Neuronal stem cell (in vitro differentiated cells): ENCODE data around the gene NECTIN4.
"Not testable (repeated sequence)": the region's sequence is repeated elsewhere in the genome, so short reads cannot be mapped to it uniquely, and the experiment has no call there.

ENCODE experiments used
- DNase-seq: peaks from one replicate; pipeline ENCODE4 v3.0.0-alpha.2; 2013; ENCODE audit warnings: low spot score
- H2AFZ ChIP-seq: one replicate; pipeline ENCODE4 v1.6.1; 2013; ENCODE audit warnings: mild to moderate bottlenecking, low read length, inconsistent platforms
- H2AK5ac ChIP-seq: 2 replicates; pipeline ENCODE4 v1.6.1; 2013; ENCODE audit warnings: low read depth, mild to moderate bottlenecking, inconsistent platforms, low read length, moderate library complexity, mixed read lengths
- H2BK120ac ChIP-seq: 2 replicates; pipeline ENCODE4 v1.6.1; 2013; ENCODE audit warnings: low read depth, mild to moderate bottlenecking, inconsistent platforms, low read length, moderate library complexity, mixed read lengths
- H2BK12ac ChIP-seq: one replicate; pipeline ENCODE4 v1.6.1; 2013; ENCODE audit warnings: low read length, inconsistent platforms
- H2BK15ac ChIP-seq: 2 replicates; pipeline ENCODE4 v1.6.1; 2013; ENCODE audit warnings: mild to moderate bottlenecking, low read length, inconsistent platforms, mixed read lengths
- H2BK5ac ChIP-seq: one replicate; pipeline ENCODE4 v1.6.1; 2013; ENCODE audit warnings: inconsistent platforms, mild to moderate bottlenecking, low read length, moderate library complexity
- H3K14ac ChIP-seq: one replicate; pipeline ENCODE4 v1.6.1; 2013; ENCODE audit warnings: low read length, inconsistent platforms
- H3K18ac ChIP-seq: 2 replicates; pipeline ENCODE4 v1.6.1; 2013; ENCODE audit warnings: low read length, inconsistent platforms
- H3K23ac ChIP-seq: 2 replicates; pipeline ENCODE4 v1.6.1; 2013; ENCODE audit warnings: low read depth, mild to moderate bottlenecking, mixed read lengths, low read length, inconsistent platforms; ENCODE audit not compliant: poor library complexity
- H3K27ac ChIP-seq: replicated peaks from 3 replicates; pipeline ENCODE4 v1.5.1; 2013; ENCODE audit warnings: low read length, inconsistent platforms
- H3K27me3 ChIP-seq, 3 experiments: 2 replicates each; pipeline ENCODE4 v1.6.1; 2013; ENCODE audit warnings: low read length in 3 of 3, mild to moderate bottlenecking in 2 of 3, inconsistent platforms in 1 of 3, low read depth in 1 of 3, mixed read lengths in 1 of 3, moderate library complexity in 1 of 3; ENCODE audit not compliant: control insufficient read depth in 3 of 3, insufficient read depth in 3 of 3
- H3K36me3 ChIP-seq, 2 donors: replicated peaks in 1 of 2; 2 replicates each; pipeline ENCODE4 v1.6.1; 2013; ENCODE audit warnings: low read length in 2 of 2; ENCODE audit not compliant: control insufficient read depth in 2 of 2, insufficient read depth in 2 of 2
- H3K4ac ChIP-seq: 2 replicates; pipeline ENCODE4 v1.6.1; 2013; ENCODE audit warnings: inconsistent platforms, mild to moderate bottlenecking, low read length, moderate library complexity
- H3K4me1 ChIP-seq, 2 donors: 1 replicate in 1 of 2; 2 replicates in 1 of 2; pipeline ENCODE4 v1.6.1; 2013; ENCODE audit warnings: low read length in 2 of 2, low read depth in 1 of 2; ENCODE audit not compliant: control insufficient read depth in 2 of 2, insufficient read depth in 1 of 2
- H3K4me2 ChIP-seq: one replicate; pipeline ENCODE4 v1.6.1; 2013; ENCODE audit warnings: mild to moderate bottlenecking, low read length, inconsistent platforms; ENCODE audit not compliant: insufficient read depth, poor library complexity, severe bottlenecking
- H3K4me3 ChIP-seq, 2 donors: 2 replicates each; pipeline ENCODE4 v1.5.1; 2013; ENCODE audit warnings: low read length in 2 of 2, mild to moderate bottlenecking in 2 of 2, inconsistent platforms in 1 of 2, moderate library complexity in 1 of 2
- H3K79me1 ChIP-seq: one replicate; pipeline ENCODE4 v1.6.1; 2013; ENCODE audit warnings: low read depth, mild to moderate bottlenecking, inconsistent platforms, low read length, moderate library complexity
- H3K9ac ChIP-seq: one replicate; pipeline ENCODE4 v1.6.1; 2013; ENCODE audit warnings: mild to moderate bottlenecking, low read depth, low read length, inconsistent platforms; ENCODE audit not compliant: poor library complexity
- H3K9me3 ChIP-seq, 2 donors: replicated peaks in 1 of 2; 2 replicates each; pipeline versions ENCODE3 to v1.6.1; 2013; ENCODE audit warnings: low read length in 2 of 2, mild to moderate bottlenecking in 2 of 2, inconsistent platforms in 1 of 2, low read depth in 1 of 2, mixed read lengths in 1 of 2, moderate library complexity in 1 of 2; ENCODE audit not compliant: control insufficient read depth in 2 of 2, insufficient read depth in 1 of 2
- H4K8ac ChIP-seq: one replicate; pipeline ENCODE4 v1.6.1; 2013; ENCODE audit warnings: low read depth, mild to moderate bottlenecking, inconsistent platforms, low read length, moderate library complexity
- H4K91ac ChIP-seq: one replicate; pipeline ENCODE4 v1.6.1; 2013; ENCODE audit warnings: low read length, low read depth, mild to moderate bottlenecking, inconsistent platforms; ENCODE audit not compliant: poor library complexity
- WGBS, 2 donors: extraction: QIAGEN DNeasy Blood & Tissue Kit; methylation state at CpG; one replicate each; pipeline ENCODE4 v1.1.7; 2013; ENCODE audit warnings: missing lambda C conversion rate in 2 of 2, mixed read lengths in 1 of 2; ENCODE audit not compliant: insufficient read length in 2 of 2, insufficient replicate concordance in 1 of 2; ENCODE audit errors: extremely low coverage in 2 of 2; 5-methylcytosine and 5-hydroxymethylcytosine counted together

The NECTIN4 gene

GRCh38 chr1:161032409-161032808 lies 56.9 kb downstream of the NECTIN4 start:
- WGBS, 2 donors, result no CpG with 5 or more reads among the region's 1 CpG
- Histone ChIP-seq H2AFZ (no peak overlapping the region), H3K36me3 (no peaks in the 10 kb centered on the region), H3K4me1 (peaks cover 4% of the 10 kb centered on the region in 2 donors), H3K79me1 (no peaks in the 10 kb centered on the region), H3K27me3 (peaks cover 0 to 10% (median 0%) of the 10 kb centered on the region in 3 experiments), H3K4me3 (no peak overlapping the region), H2BK12ac (no peak overlapping the region), H3K9me3 (no peaks in the 10 kb centered on the region), H2AK5ac (no peak overlapping the region), H3K18ac (no peak overlapping the region), H2BK5ac (no peak overlapping the region), H3K4ac (no peak overlapping the region), H3K27ac (no peak overlapping the region), H3K9ac (no peak overlapping the region), H2BK15ac (no peak overlapping the region), H4K91ac (no peak overlapping the region), H3K4me2 (no peak overlapping the region), H3K14ac (no peak overlapping the region), H4K8ac (no peak overlapping the region), H2BK120ac (no peak overlapping the region), H3K23ac (no peak overlapping the region)
- DNase-seq, result no peak

GRCh38 chr1:161031874-161032273 lies 57.5 kb downstream of the NECTIN4 start:
- H3K4ac ChIP-seq, result no peak overlapping the region
- no peak overlapping the region for H2BK12ac ChIP-seq
- H3K4me1 ChIP-seq, result peaks cover 0 to 3% of the 10 kb centered on the region in 2 donors
- no CpG with 5 or more reads among the region's 2 CpGs for WGBS, 2 donors
- H2AK5ac ChIP-seq, result no peak overlapping the region
- peaks cover 0 to 10% (median 0%) of the 10 kb centered on the region in 3 experiments for H3K27me3 ChIP-seq
- no peak overlapping the region for H3K9ac ChIP-seq
- no peak overlapping the region for H4K8ac ChIP-seq
- no peak overlapping the region for H4K91ac ChIP-seq
- no peak overlapping the region for H2BK15ac ChIP-seq
- no peak for DNase-seq
- no peak overlapping the region for H3K23ac ChIP-seq
- no peak overlapping the region for H3K4me3 ChIP-seq
- H3K14ac ChIP-seq, result no peak overlapping the region
- no peaks in the 10 kb centered on the region for H3K36me3 ChIP-seq
- no peaks in the 10 kb centered on the region for H3K9me3 ChIP-seq
- no peak overlapping the region for H3K18ac ChIP-seq
- no peak overlapping the region for H3K4me2 ChIP-seq
- H2BK5ac ChIP-seq, result no peak overlapping the region
- H3K27ac ChIP-seq, result no peak overlapping the region
- H2AFZ ChIP-seq, result no peak overlapping the region
- H2BK120ac ChIP-seq, result no peak overlapping the region
- no peaks in the 10 kb centered on the region for H3K79me1 ChIP-seq

GRCh38 chr1:161029466-161029865 lies 59.9 kb downstream of the NECTIN4 start:
- not testable (repeated sequence) for H3K36me3 ChIP-seq, H2BK12ac ChIP-seq, H2AFZ ChIP-seq, H3K4ac ChIP-seq, H3K23ac ChIP-seq, H3K14ac ChIP-seq, H4K91ac ChIP-seq, H4K8ac ChIP-seq, H2BK15ac ChIP-seq, H3K4me1 ChIP-seq, H3K27me3 ChIP-seq, H2BK120ac ChIP-seq, H3K9ac ChIP-seq, H2BK5ac ChIP-seq, H3K4me3 ChIP-seq, H3K79me1 ChIP-seq, H2AK5ac ChIP-seq, H3K18ac ChIP-seq, H3K27ac ChIP-seq, H3K9me3 ChIP-seq, H3K4me2 ChIP-seq, DNase-seq
- no CpG with 5 or more reads among the region's 32 CpGs for WGBS, 2 donors

- peaks cover 0 to 11% (median 0%) of the 10 kb centered on the region in 3 experiments for H3K27me3 ChIP-seq
- H3K9me3 ChIP-seq, H2AFZ ChIP-seq, H3K14ac ChIP-seq, H2BK15ac ChIP-seq, H3K18ac ChIP-seq, H2BK5ac ChIP-seq, H2BK120ac ChIP-seq, H3K36me3 ChIP-seq, H3K23ac ChIP-seq, H3K9ac ChIP-seq, H3K4me3 ChIP-seq, H2BK12ac ChIP-seq, DNase-seq, H4K8ac ChIP-seq, H2AK5ac ChIP-seq, H3K4ac ChIP-seq, H3K79me1 ChIP-seq, H3K4me2 ChIP-seq, H3K4me1 ChIP-seq, H3K27ac ChIP-seq, H4K91ac ChIP-seq: not testable (repeated sequence)
- WGBS, 2 donors, result no CpG with 5 or more reads among the region's 1 CpG
Observed at GRCh38 chr1:161026954-161027353, 62.4 kb downstream of the NECTIN4 start.
